ENCODE results near the gene GPRIN2.

- TF ChIP-seq POLR2A (IDR thresholded peaks at IDR 0.05): no peak
- TF ChIP-seq CTCF (IDR thresholded peaks at IDR 0.05): no peak
Measured at GRCh38 chr10:46542567-46543465, 13.6 kb downstream of the GPRIN2 start.

All from testis (tissue), 2 donors.